GM18951 (cell line): ENCODE measurements around the gene PRKD1.

Experiments used
- POLR2A ChIP-seq: IDR thresholded peaks from 4 replicates; pipeline ENCODE4 v1.6.1; 2011; ENCODE audit warnings: mild to moderate bottlenecking; ENCODE audit not compliant: insufficient read length, insufficient read depth; ENCODE audit errors: extremely low read depth
- in situ Hi-C: fragments of 300-500 bp; cut with MboI; formaldehyde crosslinking; loops from one replicate; pipeline ENCODE4 v1.12.0; 2022; ENCODE audit warnings: low sequenced_read_pairs, mixed read lengths, inconsistent platforms; ENCODE audit not compliant: unreplicated experiment

The PRKD1 gene

GRCh38 chr14:29810064-29810463 is 117.6 kb downstream of the PRKD1 start:
- TF ChIP-seq POLR2A = no peak
- in situ Hi-C loops = no loop called here

GRCh38 chr14:29806124-29806517 is 121.5 kb downstream of the PRKD1 start:
- in situ Hi-C loops = no loop called here
- no peak for TF ChIP-seq POLR2A

DNA sequence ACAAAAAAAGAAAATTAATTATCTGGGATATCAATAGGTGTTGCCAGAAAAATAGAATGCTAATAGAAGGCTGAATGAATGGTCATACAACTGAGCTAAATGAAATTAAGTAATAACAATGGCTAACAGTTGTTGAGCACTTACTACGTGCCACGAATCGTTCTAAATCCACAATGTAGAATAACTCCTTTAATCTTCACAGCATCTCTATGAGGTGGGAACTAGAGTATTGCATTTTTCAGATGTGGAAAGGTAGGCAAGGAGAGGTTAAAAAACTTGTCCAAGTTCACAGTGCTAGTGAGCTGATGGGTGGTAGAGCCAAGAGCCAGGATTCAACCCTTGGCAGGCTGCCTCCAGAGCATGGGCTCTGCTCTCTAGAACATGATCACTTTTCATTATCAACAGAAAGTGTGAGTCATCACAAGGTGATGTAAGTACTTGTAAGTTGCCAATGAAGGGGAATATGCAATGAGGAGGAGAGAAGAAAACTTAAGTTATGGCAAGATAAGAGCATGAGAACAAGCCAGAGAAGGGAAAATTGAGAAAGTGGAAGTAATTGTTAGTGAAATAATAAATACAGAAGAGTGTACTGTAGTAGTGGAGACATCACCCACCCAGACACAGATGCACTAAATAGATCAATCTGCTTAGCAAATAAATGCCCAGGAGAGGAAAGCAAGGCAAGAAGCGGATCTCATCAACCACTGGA is 122.1 kb downstream of the PRKD1 start:
- TF ChIP-seq POLR2A = no peak
- in situ Hi-C loops = no loop called here

DNA sequence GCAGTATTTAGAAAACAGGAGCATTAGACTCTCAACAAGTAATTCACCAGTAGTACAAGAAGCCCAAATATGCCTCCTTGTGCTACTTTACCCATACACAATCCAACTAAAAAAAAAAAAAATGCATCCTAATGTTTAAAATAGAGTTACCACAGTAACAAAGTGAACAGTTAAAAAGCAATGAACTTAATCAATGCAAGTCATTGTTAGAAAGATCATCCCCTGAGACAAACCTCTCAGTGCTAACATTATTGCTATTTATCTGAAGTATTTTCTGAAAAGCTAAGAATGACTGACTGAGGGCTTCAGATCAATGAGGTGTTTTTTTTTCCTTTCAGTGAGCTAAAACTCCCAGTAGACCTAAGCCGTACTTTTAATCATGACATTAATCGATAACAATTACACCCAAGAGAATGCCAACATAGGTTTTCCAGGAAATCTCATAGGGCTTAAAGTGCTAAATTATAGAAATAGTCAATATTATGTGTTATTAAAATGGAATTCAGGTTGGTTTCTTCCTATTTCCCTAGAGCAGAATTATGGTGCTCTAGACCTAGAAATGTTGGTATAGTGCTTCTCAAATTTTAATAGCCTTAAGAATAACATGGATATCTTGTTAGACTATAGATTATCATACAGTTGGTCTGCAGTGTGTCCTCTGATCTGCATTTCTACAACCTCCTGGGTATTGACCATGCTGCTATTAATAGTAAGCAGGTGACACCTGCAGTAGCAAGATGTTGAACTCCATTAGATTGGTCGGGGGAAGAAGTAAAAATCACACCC is 123.0 kb downstream of the PRKD1 start:
- TF ChIP-seq POLR2A = no peak
- in situ Hi-C loops = no loop called here

GRCh38 chr14:29803045-29803444 is 124.6 kb downstream of the PRKD1 start:
- in situ Hi-C loops = no loop called here
- no peak for TF ChIP-seq POLR2A

GRCh38 chr14:29802211-29802610 is 125.4 kb downstream of the PRKD1 start:
- TF ChIP-seq POLR2A = no peak
- in situ Hi-C loops = no loop called here

DNA sequence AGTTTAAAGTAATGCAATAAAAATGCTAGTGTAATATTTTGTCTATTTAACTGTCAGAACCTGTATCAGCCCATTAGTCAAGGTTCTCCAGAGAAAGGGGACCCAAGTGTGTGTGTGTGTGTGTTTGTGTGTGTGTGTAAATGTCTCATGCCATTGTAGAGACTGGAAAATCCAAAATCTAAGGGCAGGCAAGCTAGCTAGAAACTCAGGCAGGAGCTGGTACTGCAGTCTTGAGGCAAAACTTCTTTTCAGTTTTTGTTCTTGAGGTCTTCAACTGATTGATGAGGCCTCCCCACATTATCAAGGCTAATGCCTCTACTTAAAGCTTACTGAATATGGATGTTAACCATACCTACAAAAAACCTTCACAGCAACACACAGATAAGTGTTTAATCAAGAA is 126.7 kb downstream of the PRKD1 start:
- TF ChIP-seq POLR2A = no peak
- in situ Hi-C loops = no loop called here

- TF ChIP-seq POLR2A = no peak
- in situ Hi-C loops = no loop called here
Measured at GRCh38 chr14:29799464-29800095, 128.1 kb downstream of the PRKD1 start.

- no peak for TF ChIP-seq POLR2A
- in situ Hi-C loops = no loop called here
Measured at GRCh38 chr14:29798811-29799210, 128.8 kb downstream of the PRKD1 start.

GRCh38 chr14:29798108-29798663 is 129.5 kb downstream of the PRKD1 start:
- TF ChIP-seq POLR2A = no peak
- in situ Hi-C loops = no loop called here

DNA sequence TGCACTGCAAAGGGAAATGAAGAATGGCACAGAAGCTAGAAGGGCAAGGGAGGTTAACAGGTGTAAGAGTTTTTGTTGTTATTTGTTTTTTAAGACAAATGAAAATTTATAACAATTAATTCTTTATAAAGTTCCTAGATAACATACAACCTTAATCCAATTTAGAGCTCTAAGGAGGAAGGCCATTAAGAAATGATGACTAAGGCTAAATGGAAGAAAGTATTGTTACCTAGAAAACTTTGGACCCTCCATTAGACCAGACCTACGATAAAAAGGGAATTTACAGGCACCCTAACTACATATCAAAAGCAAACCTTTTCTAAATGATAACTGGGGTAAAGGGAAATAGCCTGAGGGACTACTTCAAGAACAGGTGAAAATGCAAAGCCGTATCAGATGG is 130.8 kb downstream of the PRKD1 start:
- TF ChIP-seq POLR2A = no peak

GRCh38 chr14:29789475-29789874 is 138.2 kb downstream of the PRKD1 start:
- TF ChIP-seq POLR2A = no peak
- in situ Hi-C loops = no loop called here

More for the DNA sequence above, 130.8 kb downstream of the PRKD1 start:
- in situ Hi-C loops = no loop called here

DNA sequence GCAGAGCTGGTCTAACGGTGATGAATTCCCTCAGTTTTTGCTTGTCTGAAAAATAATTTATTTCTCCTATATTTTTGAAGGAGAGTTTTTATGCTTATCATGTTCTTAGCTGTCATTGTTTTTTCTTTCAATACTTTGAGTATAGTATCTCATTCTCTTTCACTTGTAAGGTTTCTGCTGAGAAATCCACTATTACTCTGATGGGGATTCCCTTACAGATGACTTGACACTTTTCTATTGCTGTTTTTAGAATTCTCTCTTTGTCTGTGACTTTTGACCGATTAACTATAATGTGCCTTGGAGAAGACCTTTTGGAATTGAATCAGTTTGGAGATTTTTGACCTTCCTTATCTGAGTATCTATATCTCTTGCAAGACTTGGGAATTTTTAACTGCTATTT is 139.6 kb downstream of the PRKD1 start:
- no peak for TF ChIP-seq POLR2A
- in situ Hi-C loops = no loop called here
